Inferior parietal cortex (tissue), 1 donor: ENCODE data around the gene RBPJ.
A peak's percentile ranks its signal among the peaks of the same experiment; 100 is the strongest.

Experiments
- DNase-seq: peaks from one replicate; pipeline ENCODE4 v3.0.0-alpha.2; 2016; ENCODE audit errors: extremely low spot score

RBPJ gene

GRCh38 chr4:26420438-26420837, 99.6 kb downstream of the RBPJ start:
- DNase-seq, result no peak

GRCh38 chr4:26420913-26421312, 100.1 kb downstream of the RBPJ start:
- no peak for DNase-seq

- DNase-seq, result no peak
Measured at GRCh38 chr4:26424153-26424552, 103.3 kb downstream of the RBPJ start.

GRCh38 chr4:26424838-26425237, 104.0 kb downstream of the RBPJ start:
- no peak for DNase-seq

- DNase-seq, result no peak
Measured at GRCh38 chr4:26425953-26426352, 105.1 kb downstream of the RBPJ start.

- no peak for DNase-seq
Measured at GRCh38 chr4:26426892-26427291, 106.1 kb downstream of the RBPJ start.

- DNase-seq, result no peak
Measured at GRCh38 chr4:26429910-26430309, 109.1 kb downstream of the RBPJ start.

- no peak for DNase-seq
Measured at GRCh38 chr4:26431461-26432180, 110.8 kb downstream of the RBPJ start.

- no peak for DNase-seq
Measured at GRCh38 chr4:26432419-26432818, 111.6 kb downstream of the RBPJ start.

- DNase-seq, result no peak
Measured at GRCh38 chr4:26433556-26433955, 112.7 kb downstream of the RBPJ start.

- DNase-seq, result no peak
Measured at GRCh38 chr4:26434030-26434639, 113.3 kb downstream of the RBPJ start.

GRCh38 chr4:26441102-26441501, 120.3 kb downstream of the RBPJ start:
- DNase-seq, result no peak

- no peak for DNase-seq
Measured at GRCh38 chr4:26441771-26442170, 121.0 kb downstream of the RBPJ start.

- DNase-seq, result no peak
Measured at GRCh38 chr4:26447378-26447777, 126.6 kb downstream of the RBPJ start.

GRCh38 chr4:26450418-26450817, 129.6 kb downstream of the RBPJ start:
- DNase-seq, result no peak

- DNase-seq, result no peak
Measured at GRCh38 chr4:26451597-26451996, 130.8 kb downstream of the RBPJ start.

- DNase-seq, result no peak
Measured at GRCh38 chr4:26452565-26453531, 132.0 kb downstream of the RBPJ start.

- DNase-seq, result no peak
Measured at GRCh38 chr4:26454961-26455360, 134.1 kb downstream of the RBPJ start.

- no peak for DNase-seq
Measured at GRCh38 chr4:26455571-26455970, 134.8 kb downstream of the RBPJ start.

GRCh38 chr4:26457412-26457811, 136.6 kb downstream of the RBPJ start:
- no peak for DNase-seq

GRCh38 chr4:26458157-26458561, 137.3 kb downstream of the RBPJ start:
- no peak for DNase-seq

- peak; percentile 40 for DNase-seq
Measured at GRCh38 chr4:26459054-26459755, 138.4 kb downstream of the RBPJ start.
